GM19099 (cell line): ENCODE measurements around the gene SUV39H2.

Source experiments
- POLR2A ChIP-seq: IDR thresholded peaks from 3 replicates; pipeline ENCODE4 v1.6.1; 2011; ENCODE audit warnings: low read depth; ENCODE audit not compliant: insufficient read length; ENCODE audit errors: extremely low read depth

The SUV39H2 gene

DNA sequence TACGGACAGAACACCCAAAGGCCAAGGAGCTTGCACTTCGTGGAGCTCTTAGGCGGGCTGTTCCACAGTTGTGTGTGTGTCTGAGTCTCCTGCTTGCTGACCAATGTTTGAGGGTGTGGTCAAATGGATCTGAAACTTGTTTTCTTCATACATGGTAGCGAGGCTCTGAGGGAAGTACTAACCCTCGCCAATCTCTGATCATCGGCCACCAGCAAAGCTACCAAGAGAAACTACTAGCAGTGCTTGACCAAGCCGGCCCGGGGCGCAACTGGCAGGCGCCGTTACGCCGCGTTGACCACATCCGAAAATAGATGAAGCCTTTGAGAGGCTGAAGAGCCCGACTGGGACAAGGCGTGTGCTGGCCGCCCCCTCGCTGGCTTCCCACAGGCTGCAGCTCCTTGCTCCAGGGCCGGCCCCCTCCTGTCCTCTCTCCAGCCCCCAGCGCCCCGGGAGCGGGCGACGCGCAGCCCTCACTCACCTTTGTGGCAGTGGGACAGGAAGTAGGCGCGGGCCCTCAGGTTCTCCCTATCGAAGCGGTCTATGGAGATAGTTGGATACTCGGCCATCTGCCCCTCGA lies 74.8 kb downstream of the SUV39H2 start:
- no peak for TF ChIP-seq POLR2A
